PC-9 (cell line): Measurements from ENCODE around the gene TLE3. TPM values are rescaled to one million over a fixed set of nuclear protein-coding genes. Genes with fewer than 3 reads are reported as not detected.

Experiments
- BruUV-seq: library from RNA; stranded (reverse); fragments of 400-500 nt; replicated peaks from 2 replicates; lab custom pipeline; 2021; lab: Mats Ljungman, UMichigan
- CTCF ChIA-PET: fragments of 300-600 bp; sonication (Branson Sonifier 250); formaldehyde crosslinking; loops from one replicate; lab custom pipeline; 2022; ENCODE audit warnings: antibody characterized with exemption; lab: Charles Lee
- POLR2A ChIA-PET: fragments of 300-600 bp; sonication (Branson Sonifier 250); formaldehyde crosslinking; loops from one replicate; lab custom pipeline; 2022; ENCODE audit warnings: antibody characterized with exemption; ENCODE audit not compliant: unreplicated experiment; lab: Charles Lee
- DNase-seq, 2 experiments: peaks; one replicate each; pipeline versions ENCODE4 v3.0.0 to v3.0.0-alpha.2; 2015 to 2022; ENCODE audit warnings: mixed read lengths in 1 of 2
- H2AFZ ChIP-seq: fragments of 200-600 bp; sonication (generic); 2 replicates; pipeline ENCODE4 v1.8.1; 2017; ENCODE audit warnings: antibody characterized with exemption
- H3F3A ChIP-seq: fragments of 200-600 bp; sonication (generic); 2 replicates; pipeline ENCODE4 v1.8.1; 2017; ENCODE audit warnings: antibody characterized with exemption, mild to moderate bottlenecking, low read depth; ENCODE audit not compliant: insufficient read depth
- H3K27ac ChIP-seq: fragments of 200-600 bp; sonication (generic); 2 replicates; pipeline ENCODE4 v1.6.1; 2016; ENCODE audit warnings: mixed run types
- H3K27me3 ChIP-seq: fragments of 200-600 bp; sonication (generic); 2 replicates; pipeline ENCODE4 v1.6.1; 2016; ENCODE audit warnings: low read depth, mixed run types; ENCODE audit not compliant: insufficient read depth
- H3K36me3 ChIP-seq: fragments of 200-600 bp; sonication (generic); 2 replicates; pipeline ENCODE4 v1.6.1; 2016; ENCODE audit warnings: low read depth, mixed run types
- H3K4me1 ChIP-seq: fragments of 200-600 bp; sonication (generic); replicated peaks from 2 replicates; pipeline ENCODE4 v1.6.1; 2016; ENCODE audit warnings: mixed run types; ENCODE audit not compliant: insufficient read depth
- H3K4me2 ChIP-seq: fragments of 200-600 bp; sonication (generic); 2 replicates; pipeline ENCODE4 v1.6.1; 2017; ENCODE audit warnings: mixed run types
- H3K4me3 ChIP-seq: fragments of 200-600 bp; sonication (generic); 2 replicates; pipeline ENCODE4 v1.6.1; 2016; ENCODE audit warnings: mixed run types
- H3K79me2 ChIP-seq: fragments of 200-600 bp; sonication (generic); 2 replicates; pipeline ENCODE4 v1.6.1; 2017; ENCODE audit warnings: low read depth, mixed run types
- H3K9me2 ChIP-seq: fragments of 200-600 bp; sonication (generic); 2 replicates; pipeline ENCODE4 v1.8.1; 2017; ENCODE audit warnings: mild to moderate bottlenecking; ENCODE audit not compliant: insufficient read depth
- H3K9me3 ChIP-seq: fragments of 200-600 bp; sonication (generic); 2 replicates; pipeline ENCODE4 v1.8.1; 2016; ENCODE audit warnings: low read depth; ENCODE audit not compliant: insufficient read depth
- H4K20me1 ChIP-seq: fragments of 200-600 bp; sonication (generic); 2 replicates; pipeline ENCODE4 v1.8.1; 2017; ENCODE audit not compliant: insufficient read depth
- CTCF ChIP-seq: fragments of 200-600 bp; sonication (generic); conservative IDR thresholded peaks from 2 replicates; pipeline ENCODE4 v1.6.1; 2017; ENCODE audit warnings: mixed run types, antibody characterized with exemption, mild to moderate bottlenecking, moderate library complexity
- EZH2 ChIP-seq: fragments of 200-600 bp; sonication (generic); IDR thresholded peaks from 2 replicates; pipeline ENCODE4 v1.8.0; 2017; ENCODE audit warnings: antibody characterized with exemption, low read depth
- intact Hi-C: fragments of 100-400 bp; cut with micrococcal nuclease; formaldehyde crosslinking; loops from one replicate; pipeline ENCODE4 v1.10.0; 2022; ENCODE audit not compliant: unreplicated experiment
- total RNA-seq: library from RNA; stranded (reverse); gene quantifications from 2 replicates; pipeline ENCODE4 v1.2.3, GENCODE V29; 2021

Gene TLE3
- total RNA-seq, 1 experiment from 2014 or later, result 51.3 TPM

- POLR2A ChIA-PET, result no interaction called here
- CTCF ChIA-PET, result no interaction called here
- no peaks in the 10 kb centered on the region for H3K36me3 ChIP-seq
- no peaks in the 10 kb centered on the region for H3F3A ChIP-seq
- H2AFZ ChIP-seq, result no peak overlapping the region
- intact Hi-C loops, result no loop called here
- no peaks in the 10 kb centered on the region for H3K9me2 ChIP-seq
- H3K4me1 ChIP-seq, result peaks cover 17% of the 10 kb centered on the region
- H3K4me3 ChIP-seq, result no peak overlapping the region
- no peaks in the 10 kb centered on the region for H3K27me3 ChIP-seq
- no peak overlapping the region for H3K4me2 ChIP-seq
- DNase-seq, result no peak
- TF ChIP-seq CTCF (no peak), EZH2 (no peak)
- no peaks in the 10 kb centered on the region for H3K9me3 ChIP-seq
- no peaks in the 10 kb centered on the region for H4K20me1 ChIP-seq
- BruUV-seq, result no TSS peak
- H3K79me2 ChIP-seq, result no peaks in the 10 kb centered on the region
- H3K27ac ChIP-seq, result no peak overlapping the region
These were observed 95.9 kb downstream of the TLE3 start for GRCh38 chr15:70001859-70002258.

GRCh38 chr15:69999392-70000085, 98.2 kb downstream of the TLE3 start:
- Histone ChIP-seq H3K36me3 (no peaks in the 10 kb centered on the region), H3K9me3 (no peaks in the 10 kb centered on the region), H3K4me2 (no peak overlapping the region), H3K4me3 (no peak overlapping the region), H3K4me1 (peaks cover 19% of the 10 kb centered on the region), H3K27ac (no peak overlapping the region), H3F3A (no peaks in the 10 kb centered on the region), H2AFZ (no peak overlapping the region), H3K79me2 (no peaks in the 10 kb centered on the region), H4K20me1 (no peaks in the 10 kb centered on the region), H3K9me2 (no peaks in the 10 kb centered on the region), H3K27me3 (no peaks in the 10 kb centered on the region)
- no peak for DNase-seq
- intact Hi-C loops, result loop anchor here (5.0 to 10.0 kb wide), 3 partner anchors 93 to 425 kb away; no protein-coding TSS in a partner anchor
- CTCF ChIA-PET, result no interaction called here
- POLR2A ChIA-PET, result no interaction called here
- TF ChIP-seq CTCF (no peak), EZH2 (no peak)
- BruUV-seq, result no TSS peak

- Histone ChIP-seq H3K4me1 (peaks cover 19% of the 10 kb centered on the region), H3K4me2 (no peak overlapping the region), H3F3A (no peaks in the 10 kb centered on the region), H4K20me1 (no peaks in the 10 kb centered on the region), H3K4me3 (no peak overlapping the region), H3K36me3 (no peaks in the 10 kb centered on the region), H2AFZ (no peak overlapping the region), H3K9me2 (no peaks in the 10 kb centered on the region), H3K79me2 (no peaks in the 10 kb centered on the region), H3K27ac (no peak overlapping the region), H3K9me3 (no peaks in the 10 kb centered on the region), H3K27me3 (no peaks in the 10 kb centered on the region)
- BruUV-seq, result no TSS peak
- ChIA-PET POLR2A (interaction anchor here (0.9 kb wide), 1 partner anchor 204 kb away, joined by 5 read pairs; no protein-coding TSS in a partner anchor), CTCF (interaction anchor here (0.7 kb wide), 1 partner anchor 238 kb away, joined by 3 read pairs; no protein-coding TSS in a partner anchor)
- intact Hi-C loops, result loop anchor here (1.0 to 10.0 kb wide), 4 partner anchors 94 to 520 kb away; no protein-coding TSS in a partner anchor
- TF ChIP-seq EZH2 (no peak), CTCF (no peak)
- DNase-seq, result no peak
These were observed 99.0 kb downstream of the TLE3 start for GRCh38 chr15:69998541-69999391.
